ACHN (cell line): ENCODE measurements around the gene ZNF507.

Source experiments
- DNase-seq: peaks from one replicate; pipeline ENCODE4 v3.0.0-alpha.2; 2015
- in situ Hi-C: cut with HindIII; loops from 2 replicates; pipeline ENCODE4 v1.10.0; 2017; ENCODE audit warnings: low sequenced_read_pairs, low pct_ligation_motif_present, low pct_unique_long_range_greater_than_20kb

ZNF507 gene

GRCh38 chr19:32437096-32437495 lies 91.7 kb downstream of the ZNF507 start:
- in situ Hi-C loops = no loop called here
- DNase-seq = no peak
